HepG2 (cell line): Measurements from ENCODE around the gene ACRBP.

Experiments
- RAD21 ChIP-seq: fragments of 450-650 bp; formaldehyde crosslinking; IDR thresholded peaks from 2 replicates; pipeline ENCODE4 v1.5.0; 2020; ENCODE audit warnings: mild to moderate bottlenecking
- TF ChIP-seq, protein P1 (sequence below): conservative IDR thresholded peaks from 2 replicates; pipeline ENCODE4 v1.6.1; 2018; ENCODE audit warnings: missing genetic modification reagents

DNA sequence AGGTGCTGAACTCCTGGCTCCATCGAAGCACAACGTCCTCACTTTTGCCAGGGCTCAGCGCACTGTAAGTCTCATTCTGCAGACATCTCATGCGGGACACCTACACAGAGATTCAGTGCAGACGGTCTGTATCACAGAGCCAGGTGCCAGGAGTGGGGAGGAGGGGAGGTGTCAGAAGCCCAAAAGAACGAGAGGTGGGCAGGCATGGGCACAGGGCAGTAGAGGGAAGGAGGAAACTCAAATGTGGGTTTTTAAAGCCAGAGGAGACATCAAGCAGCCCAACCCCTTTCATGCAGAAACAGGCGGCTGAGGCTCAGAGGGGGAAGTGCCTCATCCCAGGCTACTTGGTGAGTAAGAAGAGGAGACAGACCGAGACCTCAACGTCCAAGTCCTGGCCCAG is 8.9 kb downstream of the ACRBP start:
- TF ChIP-seq, protein P1, sequence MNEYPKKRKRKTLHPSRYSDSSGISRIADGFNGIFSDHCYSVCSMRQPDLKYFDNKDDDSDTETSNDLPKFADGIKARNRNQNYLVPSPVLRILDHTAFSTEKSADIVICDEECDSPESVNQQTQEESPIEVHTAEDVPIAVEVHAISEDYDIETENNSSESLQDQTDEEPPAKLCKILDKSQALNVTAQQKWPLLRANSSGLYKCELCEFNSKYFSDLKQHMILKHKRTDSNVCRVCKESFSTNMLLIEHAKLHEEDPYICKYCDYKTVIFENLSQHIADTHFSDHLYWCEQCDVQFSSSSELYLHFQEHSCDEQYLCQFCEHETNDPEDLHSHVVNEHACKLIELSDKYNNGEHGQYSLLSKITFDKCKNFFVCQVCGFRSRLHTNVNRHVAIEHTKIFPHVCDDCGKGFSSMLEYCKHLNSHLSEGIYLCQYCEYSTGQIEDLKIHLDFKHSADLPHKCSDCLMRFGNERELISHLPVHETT (CRISPR knock-in tag) = no peak
- no peak for TF ChIP-seq RAD21 (CRISPR knock-in tag)
